H1 (cell line): ENCODE data around the gene RBBP8. TPM values are rescaled to one million over a fixed set of nuclear protein-coding genes. Genes with fewer than 3 reads are reported as not detected.

ENCODE experiments used
- EP300 ChIP-seq, 2 experiments: IDR thresholded peaks; 1 replicate in 1 of 2; 2 replicates in 1 of 2; pipeline ENCODE4 v1.6.1; 2011 to 2012; ENCODE audit warnings: low read depth in 2 of 2, low read length in 2 of 2, mild to moderate bottlenecking in 2 of 2, borderline replicate concordance in 1 of 2, inconsistent platforms in 1 of 2, moderate library complexity in 1 of 2
- FOSL1 ChIP-seq: IDR thresholded peaks from 2 replicates; pipeline ENCODE4 v1.6.1; 2011; ENCODE audit warnings: mild to moderate bottlenecking, low read depth, low read length, moderate library complexity; ENCODE audit not compliant: insufficient read depth
- RNF2 ChIP-seq: fragments of 200-900, 300-1000 bp; sonication (generic); IDR thresholded peaks from 2 replicates; pipeline ENCODE4 v1.7.1; 2016; ENCODE audit warnings: borderline replicate concordance, low read depth, mild to moderate bottlenecking, antibody characterized with exemption, low read length; ENCODE audit not compliant: poor library complexity, severe bottlenecking; ENCODE audit errors: missing control alignments
- TBP ChIP-seq: IDR thresholded peaks from 2 replicates; pipeline ENCODE4 v1.6.1; 2011; ENCODE audit warnings: low read depth, low read length, improper control_type of control experiment
- USF2 ChIP-seq: IDR thresholded peaks from 2 replicates; pipeline ENCODE4 v1.6.1; 2011; ENCODE audit warnings: low read length, improper control_type of control experiment
- polyA plus RNA-seq, 7 experiments: library from polyadenylated mRNA; depleted of rRNA in 3 of 7; stranded (reverse) in 5 of 7; unstranded in 2 of 7; fragments of >200 nt in 5 of 7; fragments of 200-250 nt in 2 of 7; gene quantifications; 1 replicate in 5 of 7; 2 replicates in 1 of 7; 4 replicates in 1 of 7; pipeline versions ENCODE4 v1.2.1 to v1.2.3, GENCODE V29; 2011 to 2013; ENCODE audit warnings: missing spikeins in 2 of 7, mixed read lengths in 2 of 7
- total RNA-seq: library from RNA; stranded (reverse); fragmentation: NEBNext Ultra II Directional; extraction: Animal tissue kit (Norgen Biotek cat#: 25700); gene quantifications from 2 replicates; pipeline ENCODE4 v1.2.1, GENCODE V29; 2021

RBBP8 gene
- total and polyA plus RNA-seq, 2 of the 8 experiments (the other 6 are each of a cell fraction or from before 2014, with no cell fraction given) = 16.1 to 65.8 TPM

- no peak for TF ChIP-seq USF2
- no peak for TF ChIP-seq FOSL1
- no peak for TF ChIP-seq TBP
- no peak for TF ChIP-seq EP300 (IDR thresholded peaks at IDR 0.05; ENCODE audit: borderline replicate concordance in 1 of 2, low read depth in 2 of 2, low read length in 2 of 2)
- no peak for TF ChIP-seq RNF2
These were observed 2.3 kb downstream of the RBBP8 start (continued) for GRCh38 chr18:22935431-22935830.
